ENCODE data around the gene EIF4G3.

- no peak for TF ChIP-seq RAD21 (CRISPR knock-in tag; conservative IDR thresholded peaks at IDR 0.05 in 1 of 2, IDR thresholded peaks at IDR 0.05 in 1 of 2)
- no peak for TF ChIP-seq RBM17 (IDR thresholded peaks at IDR 0.05; ENCODE audit: borderline replicate concordance, low read depth, low read length)
- TF ChIP-seq, protein P1, sequence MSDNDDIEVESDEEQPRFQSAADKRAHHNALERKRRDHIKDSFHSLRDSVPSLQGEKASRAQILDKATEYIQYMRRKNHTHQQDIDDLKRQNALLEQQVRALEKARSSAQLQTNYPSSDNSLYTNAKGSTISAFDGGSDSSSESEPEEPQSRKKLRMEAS (CRISPR knock-in tag; IDR thresholded peaks at IDR 0.05), result no peak
- no peak for TF ChIP-seq EGR1 (conservative IDR thresholded peaks at IDR 0.05)
Observed at GRCh38 chr1:20949871-20950590, 226.7 kb downstream of the EIF4G3 start.

Measured in K562 (cell line).